Neural cell (in vitro differentiated cells): ENCODE data around the gene SKIL. TPM values are rescaled to one million over a fixed set of nuclear protein-coding genes. Genes with fewer than 3 reads are reported as not detected.

Experiments
- H2AFZ ChIP-seq: fragments of 200-600, 300-800 bp; sonication (generic), shearing (Covaris generic); 2 replicates; pipeline ENCODE4 v1.6.0; 2014; ENCODE audit warnings: low read depth, mild to moderate bottlenecking, antibody characterized with exemption, low read length, moderate library complexity
- H3F3A ChIP-seq: fragments of 200-600 bp; shearing (Covaris generic); 2 replicates; pipeline ENCODE4 v1.6.1; 2016; ENCODE audit warnings: mild to moderate bottlenecking, moderate library complexity, mixed read lengths, antibody characterized with exemption, low read length; ENCODE audit not compliant: insufficient read depth, poor library complexity, severe bottlenecking
- H3K27ac ChIP-seq: fragments of 200-600, 300-800 bp; sonication (generic), shearing (Covaris generic); 2 replicates; pipeline ENCODE4 v1.5.1; 2014; ENCODE audit warnings: mild to moderate bottlenecking, low read length, moderate library complexity
- H3K27me3 ChIP-seq: fragments of 300-800, 200-600 bp; sonication (generic), shearing (Covaris generic); 2 replicates; pipeline ENCODE4 v1.6.0; 2014; ENCODE audit warnings: mild to moderate bottlenecking, low read depth, low read length, moderate library complexity; ENCODE audit not compliant: insufficient read depth
- H3K36me3 ChIP-seq: fragments of 300-800, 200-600 bp; sonication (generic), shearing (Covaris generic); 2 replicates; pipeline ENCODE4 v1.5.1; 2014; ENCODE audit warnings: mild to moderate bottlenecking, antibody characterized with exemption, low read length, moderate library complexity; ENCODE audit not compliant: insufficient read depth
- H3K4me2 ChIP-seq: fragments of 300-800, 200-600 bp; sonication (generic), shearing (Covaris generic); 2 replicates; pipeline ENCODE4 v1.6.0; 2014; ENCODE audit warnings: mild to moderate bottlenecking, low read length
- H3K4me3 ChIP-seq: fragments of 300-800, 200-600 bp; sonication (generic), shearing (Covaris generic); 2 replicates; pipeline ENCODE4 v1.5.1; 2014; ENCODE audit warnings: mild to moderate bottlenecking, low read length, moderate library complexity
- H3K79me2 ChIP-seq: fragments of 200-600 bp; shearing (Covaris generic); replicated peaks from 2 replicates; pipeline ENCODE4 v1.6.0; 2014; ENCODE audit warnings: mild to moderate bottlenecking, low read length, moderate library complexity; ENCODE audit not compliant: insufficient read depth
- H3K9ac ChIP-seq: fragments of 300-800, 200-600 bp; sonication (generic), shearing (Covaris generic); 2 replicates; pipeline ENCODE4 v1.6.1; 2016; ENCODE audit warnings: mild to moderate bottlenecking, low read length, mixed read lengths
- H3K9me2 ChIP-seq: fragments of 200-600 bp; shearing (Covaris generic); 2 replicates; pipeline ENCODE4 v1.6.1; 2016; ENCODE audit warnings: mild to moderate bottlenecking, low read length, mixed read lengths; ENCODE audit not compliant: insufficient read depth
- H3K9me3 ChIP-seq: fragments of 200-600, 300-800 bp; sonication (generic), shearing (Covaris generic); 2 replicates; pipeline ENCODE4 v1.6.1; 2016; ENCODE audit warnings: mild to moderate bottlenecking, mixed run types, low read length, moderate library complexity, mixed read lengths
- H4K20me1 ChIP-seq: fragments of 200-600 bp; shearing (Covaris generic); 2 replicates; pipeline ENCODE4 v1.6.1; 2016; ENCODE audit warnings: mild to moderate bottlenecking, mixed run types; ENCODE audit not compliant: insufficient read depth
- EP300 ChIP-seq: fragments of 450-650 bp; conservative IDR thresholded peaks from 2 replicates; pipeline ENCODE4 v1.6.1; 2014; ENCODE audit warnings: antibody characterized with exemption, mild to moderate bottlenecking, moderate library complexity; ENCODE audit not compliant: poor library complexity, severe bottlenecking
- EZH2 ChIP-seq: fragments of 200-600, 300-800 bp; shearing (Covaris generic), sonication (generic); IDR thresholded peaks from 2 replicates; pipeline ENCODE4 v1.6.1; 2014; ENCODE audit warnings: antibody characterized with exemption, low read length, borderline replicate concordance, mild to moderate bottlenecking; ENCODE audit not compliant: insufficient read depth, poor library complexity, severe bottlenecking
- MXI1 ChIP-seq: fragments of 450-650 bp; conservative IDR thresholded peaks from 2 replicates; pipeline ENCODE4 v1.6.1; 2014; ENCODE audit warnings: antibody characterized with exemption, mild to moderate bottlenecking; ENCODE audit not compliant: poor library complexity, severe bottlenecking
- POLR2AphosphoS5 ChIP-seq: IDR thresholded peaks from 2 replicates; pipeline ENCODE4 v1.6.1; 2012
- RAD21 ChIP-seq: fragments of 450-650 bp; conservative IDR thresholded peaks from 2 replicates; pipeline ENCODE4 v1.6.1; 2014; ENCODE audit warnings: antibody characterized with exemption, mild to moderate bottlenecking, moderate library complexity
- SMC3 ChIP-seq: fragments of 450-650 bp; conservative IDR thresholded peaks from 2 replicates; pipeline ENCODE4 v1.6.1; 2014; ENCODE audit warnings: antibody characterized with exemption, mild to moderate bottlenecking, moderate library complexity; ENCODE audit not compliant: poor library complexity
- TAF1 ChIP-seq: IDR thresholded peaks from 2 replicates; pipeline ENCODE4 v1.6.1; 2012; ENCODE audit warnings: low read depth
- polyA plus RNA-seq: library from polyadenylated mRNA; depleted of rRNA; stranded (reverse); fragments of >200 nt; gene quantifications from 2 replicates; pipeline ENCODE4 v1.2.3, GENCODE V29; 2014
- TF ChIP-seq, protein P1 (sequence below): fragments of 450-650 bp; IDR thresholded peaks from 2 replicates; pipeline ENCODE4 v1.5.1; 2014; ENCODE audit warnings: antibody characterized with exemption, mild to moderate bottlenecking, moderate library complexity; ENCODE audit not compliant: poor library complexity, severe bottlenecking
- TF ChIP-seq, protein P2 (sequence below): IDR thresholded peaks from 2 replicates; pipeline ENCODE4 v1.6.1; 2012; ENCODE audit warnings: borderline replicate concordance

SKIL gene
- polyA plus RNA-seq, 1 donor from 2014 or later = 36.9 TPM

DNA sequence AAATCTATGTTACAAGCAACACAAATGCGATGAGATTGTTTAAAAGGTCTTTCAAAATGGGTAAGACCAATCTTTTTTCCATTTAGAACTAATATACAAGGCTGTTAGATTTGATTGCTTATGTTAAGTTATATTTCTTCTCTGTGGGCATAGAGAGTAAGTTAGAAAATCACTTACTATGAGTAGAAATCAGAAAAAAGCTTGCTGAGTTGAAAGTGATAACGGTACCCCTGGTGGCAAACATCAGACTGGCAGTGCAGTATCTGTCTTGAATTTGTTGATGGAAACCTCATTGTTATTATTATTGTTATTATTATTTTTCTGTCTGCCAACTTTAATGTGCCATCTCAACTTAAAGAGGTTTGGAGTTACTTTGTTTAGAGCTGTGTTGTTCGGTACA, 73.5 kb downstream of the SKIL start:
- Histone ChIP-seq H3K27me3 (no peaks in the 10 kb centered on the region), H3K9me2 (no peaks in the 10 kb centered on the region), H3K9me3 (no peaks in the 10 kb centered on the region), H3F3A (no peaks in the 10 kb centered on the region), H3K36me3 (no peaks in the 10 kb centered on the region), H2AFZ (no peak overlapping the region), H3K4me2 (no peak overlapping the region), H3K9ac (no peak overlapping the region), H3K27ac (no peak overlapping the region), H3K4me3 (no peak overlapping the region), H4K20me1 (no peaks in the 10 kb centered on the region), H3K79me2 (no peaks in the 10 kb centered on the region)
- TF ChIP-seq SMC3 = no peak
- TF ChIP-seq MXI1 = no peak
- no peak for TF ChIP-seq TAF1
- TF ChIP-seq, protein P1, sequence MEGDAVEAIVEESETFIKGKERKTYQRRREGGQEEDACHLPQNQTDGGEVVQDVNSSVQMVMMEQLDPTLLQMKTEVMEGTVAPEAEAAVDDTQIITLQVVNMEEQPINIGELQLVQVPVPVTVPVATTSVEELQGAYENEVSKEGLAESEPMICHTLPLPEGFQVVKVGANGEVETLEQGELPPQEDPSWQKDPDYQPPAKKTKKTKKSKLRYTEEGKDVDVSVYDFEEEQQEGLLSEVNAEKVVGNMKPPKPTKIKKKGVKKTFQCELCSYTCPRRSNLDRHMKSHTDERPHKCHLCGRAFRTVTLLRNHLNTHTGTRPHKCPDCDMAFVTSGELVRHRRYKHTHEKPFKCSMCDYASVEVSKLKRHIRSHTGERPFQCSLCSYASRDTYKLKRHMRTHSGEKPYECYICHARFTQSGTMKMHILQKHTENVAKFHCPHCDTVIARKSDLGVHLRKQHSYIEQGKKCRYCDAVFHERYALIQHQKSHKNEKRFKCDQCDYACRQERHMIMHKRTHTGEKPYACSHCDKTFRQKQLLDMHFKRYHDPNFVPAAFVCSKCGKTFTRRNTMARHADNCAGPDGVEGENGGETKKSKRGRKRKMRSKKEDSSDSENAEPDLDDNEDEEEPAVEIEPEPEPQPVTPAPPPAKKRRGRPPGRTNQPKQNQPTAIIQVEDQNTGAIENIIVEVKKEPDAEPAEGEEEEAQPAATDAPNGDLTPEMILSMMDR = no peak
- no peak for TF ChIP-seq EZH2
- no peak for TF ChIP-seq RAD21
- TF ChIP-seq EP300 = no peak

DNA sequence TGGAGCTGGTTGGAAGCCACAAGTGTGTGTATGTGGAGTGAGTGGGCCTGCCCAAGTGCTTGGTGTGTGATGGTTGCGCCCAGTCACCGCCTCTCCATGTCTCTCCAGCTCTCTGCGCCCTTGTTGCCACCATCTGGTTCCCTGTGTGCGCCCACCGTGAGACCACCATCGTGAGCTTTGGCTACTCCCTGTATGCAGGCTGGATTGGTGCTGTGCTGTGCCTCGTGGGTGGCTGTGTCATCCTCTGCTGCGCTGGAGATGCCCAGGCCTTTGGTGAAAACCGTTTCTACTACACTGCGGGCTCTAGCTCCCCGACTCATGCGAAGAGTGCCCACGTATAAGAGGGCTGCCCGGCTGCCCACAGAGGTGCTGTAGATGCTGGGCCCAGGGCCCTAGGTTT, 74.9 kb downstream of the SKIL start:
- Histone ChIP-seq H3K79me2 (no peaks in the 10 kb centered on the region), H3K9ac (no peak overlapping the region), H3K4me2 (no peak overlapping the region), H3K4me3 (no peak overlapping the region), H3K36me3 (no peaks in the 10 kb centered on the region), H3K27ac (no peak overlapping the region), H3F3A (no peaks in the 10 kb centered on the region), H3K27me3 (no peaks in the 10 kb centered on the region), H4K20me1 (no peaks in the 10 kb centered on the region), H3K9me3 (no peaks in the 10 kb centered on the region), H3K9me2 (no peaks in the 10 kb centered on the region), H2AFZ (no peak overlapping the region)
- no peak for TF ChIP-seq EZH2
- TF ChIP-seq EP300 = no peak
- TF ChIP-seq TAF1 = no peak
- TF ChIP-seq MXI1 = no peak
- TF ChIP-seq POLR2AphosphoS5 = no peak
- TF ChIP-seq RAD21 = no peak
- TF ChIP-seq, protein P2, sequence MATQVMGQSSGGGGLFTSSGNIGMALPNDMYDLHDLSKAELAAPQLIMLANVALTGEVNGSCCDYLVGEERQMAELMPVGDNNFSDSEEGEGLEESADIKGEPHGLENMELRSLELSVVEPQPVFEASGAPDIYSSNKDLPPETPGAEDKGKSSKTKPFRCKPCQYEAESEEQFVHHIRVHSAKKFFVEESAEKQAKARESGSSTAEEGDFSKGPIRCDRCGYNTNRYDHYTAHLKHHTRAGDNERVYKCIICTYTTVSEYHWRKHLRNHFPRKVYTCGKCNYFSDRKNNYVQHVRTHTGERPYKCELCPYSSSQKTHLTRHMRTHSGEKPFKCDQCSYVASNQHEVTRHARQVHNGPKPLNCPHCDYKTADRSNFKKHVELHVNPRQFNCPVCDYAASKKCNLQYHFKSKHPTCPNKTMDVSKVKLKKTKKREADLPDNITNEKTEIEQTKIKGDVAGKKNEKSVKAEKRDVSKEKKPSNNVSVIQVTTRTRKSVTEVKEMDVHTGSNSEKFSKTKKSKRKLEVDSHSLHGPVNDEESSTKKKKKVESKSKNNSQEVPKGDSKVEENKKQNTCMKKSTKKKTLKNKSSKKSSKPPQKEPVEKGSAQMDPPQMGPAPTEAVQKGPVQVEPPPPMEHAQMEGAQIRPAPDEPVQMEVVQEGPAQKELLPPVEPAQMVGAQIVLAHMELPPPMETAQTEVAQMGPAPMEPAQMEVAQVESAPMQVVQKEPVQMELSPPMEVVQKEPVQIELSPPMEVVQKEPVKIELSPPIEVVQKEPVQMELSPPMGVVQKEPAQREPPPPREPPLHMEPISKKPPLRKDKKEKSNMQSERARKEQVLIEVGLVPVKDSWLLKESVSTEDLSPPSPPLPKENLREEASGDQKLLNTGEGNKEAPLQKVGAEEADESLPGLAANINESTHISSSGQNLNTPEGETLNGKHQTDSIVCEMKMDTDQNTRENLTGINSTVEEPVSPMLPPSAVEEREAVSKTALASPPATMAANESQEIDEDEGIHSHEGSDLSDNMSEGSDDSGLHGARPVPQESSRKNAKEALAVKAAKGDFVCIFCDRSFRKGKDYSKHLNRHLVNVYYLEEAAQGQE = no peak
- TF ChIP-seq, protein P1 = no peak
- TF ChIP-seq SMC3 = no peak
